Left lobe of liver (tissue), 2 donors: ENCODE results near the gene PITRM1. TPM values are rescaled to one million over a fixed set of nuclear protein-coding genes. Genes with fewer than 3 reads are reported as not detected.
"Not testable (repeated sequence)": the region's sequence is repeated elsewhere in the genome, so short reads cannot be mapped to it uniquely, and the experiment has no call there.

Source experiments
- ATAC-seq: fragments of 200-7000 bp; cut with Tn5 transposase; one replicate; pipeline ENCODE4 v1.9.1; 2020; ENCODE audit warnings: mild to moderate bottlenecking, moderate library complexity
- DNase-seq: peaks from one replicate; pipeline ENCODE4 v3.0.0-alpha.2; 2020; ENCODE audit warnings: low spot score
- total RNA-seq: library from RNA; stranded (reverse); gene quantifications from one replicate; pipeline ENCODE4 v1.2.1, GENCODE V29; 2021
- donor health status: DM: no; HTN: no; CAD: no; lungs with moderate emphysema.
- donor health status: DM: no; HTN: yes; CAD: no.

Gene PITRM1
- total RNA-seq, result 37.9 TPM

GRCh38 chr10:3172446-3173170, at the start of gene PITRM1:
Gene PITRM1 (minus strand): TSS chr10:3172782. CDS start chr10:3172772, 10 bp downstream.
- DNase-seq, result peak; percentile 99
- peak; percentile 92 for ATAC-seq

GRCh38 chr10:3222068-3222467, 49.5 kb upstream of the PITRM1 start:
- DNase-seq (no peak), ATAC-seq (no peak)

- DNase-seq, ATAC-seq: not testable (repeated sequence)
Measured at GRCh38 chr10:3221601-3222000, 49.0 kb upstream of the PITRM1 start.

- no peak for DNase-seq
- no peak for ATAC-seq
Measured at GRCh38 chr10:3220853-3221252, 48.3 kb upstream of the PITRM1 start.

GRCh38 chr10:3219021-3219628, 46.5 kb upstream of the PITRM1 start:
- not testable (repeated sequence) for ATAC-seq, DNase-seq

GRCh38 chr10:3217853-3218252, 45.3 kb upstream of the PITRM1 start:
- ATAC-seq, result no peak
- DNase-seq, result no peak

- ATAC-seq, result no peak
Measured at GRCh38 chr10:3217301-3217700, 44.7 kb upstream of the PITRM1 start.

GRCh38 chr10:3215153-3215775, 42.7 kb upstream of the PITRM1 start:
- ATAC-seq (no peak), DNase-seq (no peak)

More at GRCh38 chr10:3217301-3217700, 44.7 kb upstream of the PITRM1 start:
- no peak for DNase-seq

- ATAC-seq, result no peak
- DNase-seq, result no peak
Measured at GRCh38 chr10:3213758-3214515, 41.4 kb upstream of the PITRM1 start.

- ATAC-seq (no peak), DNase-seq (no peak)
Measured at GRCh38 chr10:3213208-3213607, 40.6 kb upstream of the PITRM1 start.

- ATAC-seq, result no peak
Measured at GRCh38 chr10:3210251-3210877, 37.8 kb upstream of the PITRM1 start.

GRCh38 chr10:3208481-3209406, 36.2 kb upstream of the PITRM1 start:
- DNase-seq (no peak), ATAC-seq (no peak)

More at GRCh38 chr10:3210251-3210877, 37.8 kb upstream of the PITRM1 start:
- DNase-seq, result no peak

GRCh38 chr10:3207351-3207750, 34.8 kb upstream of the PITRM1 start:
- no peak for ATAC-seq
- no peak for DNase-seq

GRCh38 chr10:3206511-3207157, 34.1 kb upstream of the PITRM1 start:
- DNase-seq, result no peak
- ATAC-seq, result no peak

GRCh38 chr10:3203972-3204371, 31.4 kb upstream of the PITRM1 start:
- DNase-seq (no peak), ATAC-seq (no peak)

GRCh38 chr10:3203016-3203811, 30.6 kb upstream of the PITRM1 start:
- no peak for DNase-seq
- ATAC-seq, result no peak

GRCh38 chr10:3201796-3202195, 29.2 kb upstream of the PITRM1 start:
- ATAC-seq, result no peak
- no peak for DNase-seq

- ATAC-seq (no peak), DNase-seq (no peak)
Measured at GRCh38 chr10:3199488-3199887, 26.9 kb upstream of the PITRM1 start.
